ENCODE data around the gene SPARCL1. TPM values are rescaled to one million over a fixed set of nuclear protein-coding genes. Genes with fewer than 3 reads are reported as not detected.

Gene SPARCL1
- total and polyA plus RNA-seq, 9 of the 15 experiments (the other 6 are each of a cell fraction or from before 2014, with no cell fraction given) = 0.03 to 0.71 (median 0.05) TPM; not detected in 3

DNA sequence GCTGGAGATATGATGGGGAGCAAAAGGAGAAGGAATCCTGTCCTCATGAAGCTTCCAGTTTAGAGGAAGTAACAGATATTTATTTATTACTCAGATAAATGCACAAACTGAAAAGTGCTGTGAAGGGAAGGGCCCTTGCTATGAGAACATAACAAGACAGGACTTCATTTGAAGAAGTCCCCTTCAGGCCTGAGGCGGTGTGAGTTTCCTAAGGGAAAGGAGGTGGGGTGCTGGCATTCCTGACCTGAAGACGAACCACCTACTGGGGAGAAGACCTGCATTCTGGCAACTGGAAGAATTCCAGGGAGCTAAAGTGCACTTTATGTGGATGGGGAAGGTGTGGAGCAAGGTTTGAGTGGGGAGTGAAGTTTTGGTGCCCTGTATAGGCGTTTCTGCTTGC, 15.9 kb upstream of the SPARCL1 start:
- Histone ChIP-seq H2AFZ (ENCODE audit: low read depth, low read length) (no peak overlapping the region), H3K27ac (ENCODE audit: extremely low read depth, low read depth, low read length) (no peak overlapping the region), H3K4me1 (replicated peaks in 1 of 2; ENCODE audit: control insufficient read depth in 2 of 2, insufficient read depth in 2 of 2, low read length in 2 of 2) (no peaks in the 10 kb centered on the region), H3K79me2 (ENCODE audit: control insufficient read depth, insufficient read depth, low read length) (no peaks in the 10 kb centered on the region), H3K9me3 (replicated peaks; ENCODE audit: control insufficient read depth, insufficient read depth, low read depth, low read length) (0 out of 2 replicates have a peak, but pooled peaks cover 2% of the 10 kb centered on the region), H3K36me3 (ENCODE audit: control insufficient read depth, insufficient read depth, low read length) (no peaks in the 10 kb centered on the region), H3K27me3 (ENCODE audit: control insufficient read depth in 2 of 2, insufficient read depth in 2 of 2, low read length in 2 of 2) (no peaks in the 10 kb centered on the region; a peak in 1 of 5 replicates), H3K4me2 (ENCODE audit: insufficient read depth, low read length) (no peak overlapping the region), H3K9ac (ENCODE audit: insufficient read depth in 1 of 2, low read depth in 2 of 2, low read length in 2 of 2) (no peak overlapping the region), H3K4me3 (no peak overlapping the region), H4K20me1 (replicated peaks; ENCODE audit: control insufficient read depth, insufficient read depth, low read length) (no peaks in the 10 kb centered on the region), H3K9me1 (ENCODE audit: control insufficient read depth, insufficient read depth, low read length) (no peaks in the 10 kb centered on the region)
- WGBS (ENCODE audit: insufficient coverage, low coverage, missing lambda C conversion rate) = 4% methylated on average over 3 of the region's 3 CpGs
- CTCF ChIA-PET (ENCODE audit: low intra/inter-chr PET ratio) = no interaction called here
- intact Hi-C loops (cut with micrococcal nuclease) (no loop called here), in situ Hi-C loops (cut with MboI) (no loop called here)
- no TSS peak for BruUV-seq (replicated peaks)
- FAIRE-seq (no peak), DNase-seq (ENCODE audit: extremely low read depth in 1 of 4, low spot score in 3 of 4) (no peak), ATAC-seq (no peak)
- POLR2A ChIA-PET = no interaction called here
- TF ChIP-seq ZNF76 (CRISPR knock-in tag; IDR thresholded peaks at IDR 0.05; ENCODE audit: borderline replicate concordance) = no peak
- TF ChIP-seq HOXB6 (CRISPR knock-in tag; IDR thresholded peaks at IDR 0.05; ENCODE audit: borderline replicate concordance) = no peak
- TF ChIP-seq CTCF (IDR thresholded peaks at IDR 0.05 in 2 of 3, conservative IDR thresholded peaks at IDR 0.05 in 1 of 3; ENCODE audit: insufficient read depth in 2 of 3, low read depth in 1 of 3, low read length in 3 of 3) = no peak
- TF ChIP-seq, protein P1, sequence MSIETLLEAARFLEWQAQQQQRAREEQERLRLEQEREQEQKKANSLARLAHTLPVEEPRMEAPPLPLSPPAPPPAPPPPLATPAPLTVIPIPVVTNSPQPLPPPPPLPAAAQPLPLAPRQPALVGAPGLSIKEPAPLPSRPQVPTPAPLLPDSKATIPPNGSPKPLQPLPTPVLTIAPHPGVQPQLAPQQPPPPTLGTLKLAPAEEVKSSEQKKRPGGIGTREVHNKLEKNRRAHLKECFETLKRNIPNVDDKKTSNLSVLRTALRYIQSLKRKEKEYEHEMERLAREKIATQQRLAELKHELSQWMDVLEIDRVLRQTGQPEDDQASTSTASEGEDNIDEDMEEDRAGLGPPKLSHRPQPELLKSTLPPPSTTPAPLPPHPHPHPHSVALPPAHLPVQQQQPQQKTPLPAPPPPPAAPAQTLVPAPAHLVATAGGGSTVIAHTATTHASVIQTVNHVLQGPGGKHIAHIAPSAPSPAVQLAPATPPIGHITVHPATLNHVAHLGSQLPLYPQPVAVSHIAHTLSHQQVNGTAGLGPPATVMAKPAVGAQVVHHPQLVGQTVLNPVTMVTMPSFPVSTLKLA (conservative IDR thresholded peaks at IDR 0.05) = no peak
- no peak for TF ChIP-seq ZNF79 (CRISPR knock-in tag; IDR thresholded peaks at IDR 0.05; ENCODE audit: low read depth)
- no peak for TF ChIP-seq SAP30 (IDR thresholded peaks at IDR 0.05; ENCODE audit: borderline replicate concordance, insufficient read depth, low read depth, low read length, poor library complexity, severe bottlenecking)
- no peak for TF ChIP-seq TAF15 (IDR thresholded peaks at IDR 0.05; ENCODE audit: low read depth, low read length)
- TF ChIP-seq TSC22D4 (tag; IDR thresholded peaks at IDR 0.05) = no peak
- TF ChIP-seq EHMT2 (IDR thresholded peaks at IDR 0.05) = no peak
- TF ChIP-seq NFATC3 (IDR thresholded peaks at IDR 0.05) = no peak
- no peak for TF ChIP-seq NR2C2 (CRISPR knock-in tag; IDR thresholded peaks at IDR 0.05)
- no peak for TF ChIP-seq NR2C2 (tag; IDR thresholded peaks at IDR 0.05)
- no peak for TF ChIP-seq CBX8 (IDR thresholded peaks at IDR 0.05; ENCODE audit: borderline replicate concordance, extremely low read depth, low read depth, low read length, poor library complexity, severe bottlenecking)
- TF ChIP-seq, protein P2, sequence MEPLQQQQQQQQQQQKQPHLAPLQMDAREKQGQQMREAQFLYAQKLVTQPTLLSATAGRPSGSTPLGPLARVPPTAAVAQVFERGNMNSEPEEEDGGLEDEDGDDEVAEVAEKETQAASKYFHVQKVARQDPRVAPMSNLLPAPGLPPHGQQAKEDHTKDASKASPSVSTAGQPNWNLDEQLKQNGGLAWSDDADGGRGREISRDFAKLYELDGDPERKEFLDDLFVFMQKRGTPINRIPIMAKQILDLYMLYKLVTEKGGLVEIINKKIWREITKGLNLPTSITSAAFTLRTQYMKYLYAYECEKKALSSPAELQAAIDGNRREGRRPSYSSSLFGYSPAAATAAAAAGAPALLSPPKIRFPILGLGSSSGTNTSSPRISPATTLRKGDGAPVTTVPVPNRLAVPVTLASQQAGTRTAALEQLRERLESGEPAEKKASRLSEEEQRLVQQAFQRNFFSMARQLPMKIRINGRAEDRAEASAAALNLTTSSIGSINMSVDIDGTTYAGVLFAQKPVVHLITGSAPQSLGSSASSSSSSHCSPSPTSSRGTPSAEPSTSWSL (CRISPR knock-in tag; IDR thresholded peaks at IDR 0.05; ENCODE audit: borderline replicate concordance) = no peak
- TF ChIP-seq BRCA1 (IDR thresholded peaks at IDR 0.05) = no peak
- no peak for TF ChIP-seq BRCA1 (CRISPR knock-in tag; IDR thresholded peaks at IDR 0.05)
- TF ChIP-seq ETV6 (IDR thresholded peaks at IDR 0.05; ENCODE audit: borderline replicate concordance in 1 of 2, low read depth in 2 of 2, low read length in 1 of 2) = no peak
- TF ChIP-seq ETV6 (CRISPR knock-in tag; IDR thresholded peaks at IDR 0.05; ENCODE audit: borderline replicate concordance) = no peak
- no peak for TF ChIP-seq NRF1 (conservative IDR thresholded peaks at IDR 0.05 in 1 of 2, IDR thresholded peaks at IDR 0.05 in 1 of 2)

All from K562 (cell line).